Adrenal gland (tissue), 5 donors: Measurements from ENCODE around the gene KIF22.

Experiments used
- CTCF ChIP-seq, 6 experiments: fragments of 450-650 bp in 4 of 6; fragments of 200-600 bp in 2 of 6; sonication (generic) in 1 of 6; IDR thresholded peaks; 1 replicate in 5 of 6; 2 replicates in 1 of 6; pipeline versions ENCODE4 v1.5.1 to v1.8.0; 2016 to 2021; ENCODE audit warnings: antibody characterized with exemption in 6 of 6, mild to moderate bottlenecking in 2 of 6, moderate library complexity in 1 of 6
- POLR2A ChIP-seq, 2 donors: fragments of 450-650 bp; IDR thresholded peaks; one replicate each; pipeline ENCODE4 v1.6.1; 2017; ENCODE audit warnings: antibody characterized with exemption in 2 of 2, mild to moderate bottlenecking in 2 of 2, moderate library complexity in 1 of 2
- donor health status: DM: no; HTN: no; CAD: no.

- TF ChIP-seq CTCF (IDR thresholded peaks at IDR 0.05) (no peak), POLR2A (IDR thresholded peaks at IDR 0.05) (no peak)
Measured at GRCh38 chr16:29850998-29851397, 60.4 kb downstream of the KIF22 start.
